ENCODE measurements around the gene PPME1. TPM values are rescaled to one million over a fixed set of nuclear protein-coding genes. Genes with fewer than 3 reads are reported as not detected.

PPME1 gene
- total RNA-seq, 2 experiments from 2014 or later = 28.6 to 28.8 TPM

DNA sequence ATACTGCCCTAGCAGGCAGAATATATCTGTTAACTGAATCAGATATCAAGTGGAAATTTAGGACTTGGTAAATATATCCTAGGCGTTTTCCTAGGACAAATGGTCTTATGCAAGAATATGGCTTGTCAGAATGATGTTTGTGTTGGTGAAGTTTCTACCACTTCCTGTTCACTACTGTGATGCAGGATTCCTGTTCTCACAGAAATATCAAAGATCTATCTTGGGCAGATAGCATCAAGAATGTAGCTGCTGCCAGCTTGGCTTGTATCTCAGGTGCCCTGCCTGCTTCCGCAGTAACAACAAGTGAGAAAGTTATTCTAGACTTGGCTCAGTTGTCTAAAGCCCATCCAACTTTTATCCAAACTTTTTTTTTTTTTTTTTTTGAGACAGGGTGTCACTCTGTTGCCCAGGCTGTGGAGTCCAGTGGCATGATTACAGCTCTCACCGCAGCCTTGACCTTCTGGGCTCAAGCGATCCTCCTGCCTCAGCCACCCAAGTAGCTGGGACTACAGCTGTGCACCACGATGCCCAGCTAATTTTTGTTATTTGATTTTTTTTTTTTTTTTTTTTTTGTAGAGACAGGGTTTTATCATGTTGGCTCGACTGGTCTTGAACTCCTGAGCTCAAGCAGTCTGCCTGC, 61.3 kb downstream of the PPME1 start:
- intact Hi-C loops (cut with micrococcal nuclease; ENCODE audit: unreplicated experiment) = no loop called here
- no TSS peak for BruUV-seq (replicated peaks)
- no peaks in the 10 kb centered on the region for H3K9me2 ChIP-seq (ENCODE audit: insufficient read depth, low read length)
- H4K20me1 ChIP-seq (ENCODE audit: insufficient read depth, low read length) = no peaks in the 10 kb centered on the region
- H3K9me3 ChIP-seq (ENCODE audit: low read length) = no peaks in the 10 kb centered on the region
- no peak for DNase-seq (ENCODE audit: low spot score)
- ChIA-PET POLR2A (interaction anchor here (0.7 to 0.8 kb wide), 2 partner anchors 24 to 97 kb away, joined by 3 read pairs; no protein-coding TSS in a partner anchor), CTCF (ENCODE audit: unreplicated experiment) (no interaction called here)
- TF ChIP-seq, protein P1, sequence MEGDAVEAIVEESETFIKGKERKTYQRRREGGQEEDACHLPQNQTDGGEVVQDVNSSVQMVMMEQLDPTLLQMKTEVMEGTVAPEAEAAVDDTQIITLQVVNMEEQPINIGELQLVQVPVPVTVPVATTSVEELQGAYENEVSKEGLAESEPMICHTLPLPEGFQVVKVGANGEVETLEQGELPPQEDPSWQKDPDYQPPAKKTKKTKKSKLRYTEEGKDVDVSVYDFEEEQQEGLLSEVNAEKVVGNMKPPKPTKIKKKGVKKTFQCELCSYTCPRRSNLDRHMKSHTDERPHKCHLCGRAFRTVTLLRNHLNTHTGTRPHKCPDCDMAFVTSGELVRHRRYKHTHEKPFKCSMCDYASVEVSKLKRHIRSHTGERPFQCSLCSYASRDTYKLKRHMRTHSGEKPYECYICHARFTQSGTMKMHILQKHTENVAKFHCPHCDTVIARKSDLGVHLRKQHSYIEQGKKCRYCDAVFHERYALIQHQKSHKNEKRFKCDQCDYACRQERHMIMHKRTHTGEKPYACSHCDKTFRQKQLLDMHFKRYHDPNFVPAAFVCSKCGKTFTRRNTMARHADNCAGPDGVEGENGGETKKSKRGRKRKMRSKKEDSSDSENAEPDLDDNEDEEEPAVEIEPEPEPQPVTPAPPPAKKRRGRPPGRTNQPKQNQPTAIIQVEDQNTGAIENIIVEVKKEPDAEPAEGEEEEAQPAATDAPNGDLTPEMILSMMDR (conservative IDR thresholded peaks at IDR 0.05; ENCODE audit: low read length) = no peak
- TF ChIP-seq EZH2phosphoT487 (IDR thresholded peaks at IDR 0.05; ENCODE audit: borderline replicate concordance, low read depth, low read length) = no peak
- no peaks in the 10 kb centered on the region for H3K79me2 ChIP-seq (ENCODE audit: insufficient read depth, low read depth, low read length)
- H3K27ac ChIP-seq (ENCODE audit: low read depth, low read length, poor library complexity, severe bottlenecking) = no peak overlapping the region
- no peak overlapping the region for H3K4me2 ChIP-seq (ENCODE audit: low read length)
- H3K4me3 ChIP-seq (ENCODE audit: low read depth, low read length, poor library complexity, severe bottlenecking) = no peak overlapping the region
- no peaks in the 10 kb centered on the region for H3K4me1 ChIP-seq (ENCODE audit: insufficient read depth, low read length, poor library complexity, severe bottlenecking)
- H2AFZ ChIP-seq (ENCODE audit: low read length) = no peak overlapping the region
- H3K36me3 ChIP-seq (ENCODE audit: insufficient read depth, low read length) = peaks cover 47% of the 10 kb centered on the region

DNA sequence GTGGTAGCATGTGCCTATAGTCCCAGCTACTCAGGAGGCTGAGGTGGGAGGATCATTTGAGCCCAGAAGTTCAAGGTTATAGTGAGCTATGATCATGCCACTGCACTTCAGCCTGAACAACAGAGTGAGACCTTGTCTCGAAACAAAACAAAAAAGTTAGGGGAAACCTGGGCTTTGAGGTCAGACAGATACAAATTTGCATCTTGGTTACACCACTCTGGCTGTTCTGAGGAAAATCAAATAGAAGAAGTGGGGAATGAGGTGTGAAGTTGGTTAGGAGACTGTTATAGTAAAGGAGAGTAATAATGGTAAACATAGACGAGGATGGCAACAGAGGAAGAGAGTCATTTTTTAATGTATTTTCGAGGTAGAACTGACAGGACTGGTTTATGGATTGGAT, 62.6 kb downstream of the PPME1 start:
- TF ChIP-seq, protein P1 (conservative IDR thresholded peaks at IDR 0.05; ENCODE audit: low read length) = no peak
- TF ChIP-seq EZH2phosphoT487 (IDR thresholded peaks at IDR 0.05; ENCODE audit: borderline replicate concordance, low read depth, low read length) = no peak
- Histone ChIP-seq H3K4me2 (ENCODE audit: low read length) (no peak overlapping the region), H4K20me1 (ENCODE audit: insufficient read depth, low read length) (no peaks in the 10 kb centered on the region), H3K9me2 (ENCODE audit: insufficient read depth, low read length) (no peaks in the 10 kb centered on the region), H3K36me3 (ENCODE audit: insufficient read depth, low read length) (peaks cover 59% of the 10 kb centered on the region), H3K9me3 (ENCODE audit: low read length) (no peaks in the 10 kb centered on the region), H3K27ac (ENCODE audit: low read depth, low read length, poor library complexity, severe bottlenecking) (no peak overlapping the region), H3K4me3 (ENCODE audit: low read depth, low read length, poor library complexity, severe bottlenecking) (no peak overlapping the region), H2AFZ (ENCODE audit: low read length) (no peak overlapping the region), H3K4me1 (ENCODE audit: insufficient read depth, low read length, poor library complexity, severe bottlenecking) (no peaks in the 10 kb centered on the region), H3K79me2 (ENCODE audit: insufficient read depth, low read depth, low read length) (no peaks in the 10 kb centered on the region)
- intact Hi-C loops (cut with micrococcal nuclease; ENCODE audit: unreplicated experiment) = no loop called here
- POLR2A ChIA-PET = no interaction called here
- DNase-seq (ENCODE audit: low spot score) = no peak
- CTCF ChIA-PET (ENCODE audit: unreplicated experiment) = no interaction called here
- BruUV-seq (replicated peaks) = no TSS peak

DNA sequence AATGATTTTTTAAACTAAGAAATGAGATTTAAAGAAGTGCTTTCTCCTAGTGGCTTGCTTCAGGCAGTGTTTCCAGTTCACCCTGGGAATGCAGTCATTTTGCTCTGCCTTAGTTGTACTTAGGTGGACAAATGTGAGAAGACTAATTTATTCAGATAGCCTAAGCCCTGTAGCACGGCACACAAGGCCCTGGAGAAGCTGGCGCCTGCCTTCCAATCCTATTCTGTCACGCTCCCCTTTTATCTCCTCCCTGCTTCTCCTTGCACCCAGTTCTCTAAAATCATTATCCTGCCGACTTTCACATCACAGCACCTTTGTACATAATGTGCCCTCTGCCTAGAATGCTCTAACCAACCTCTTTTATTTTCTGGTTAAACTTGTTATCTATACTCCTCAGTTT, 64.0 kb downstream of the PPME1 start:
- ChIA-PET POLR2A (no interaction called here), CTCF (ENCODE audit: unreplicated experiment) (no interaction called here)

More for the DNA sequence above, 64.0 kb downstream of the PPME1 start:
- Histone ChIP-seq H4K20me1 (ENCODE audit: insufficient read depth, low read length) (no peaks in the 10 kb centered on the region), H2AFZ (ENCODE audit: low read length) (no peak overlapping the region), H3K36me3 (ENCODE audit: insufficient read depth, low read length) (peaks cover 68% of the 10 kb centered on the region), H3K4me1 (ENCODE audit: insufficient read depth, low read length, poor library complexity, severe bottlenecking) (no peaks in the 10 kb centered on the region), H3K4me3 (ENCODE audit: low read depth, low read length, poor library complexity, severe bottlenecking) (no peak overlapping the region), H3K4me2 (ENCODE audit: low read length) (no peak overlapping the region), H3K27ac (ENCODE audit: low read depth, low read length, poor library complexity, severe bottlenecking) (no peak overlapping the region), H3K9me3 (ENCODE audit: low read length) (no peaks in the 10 kb centered on the region), H3K9me2 (ENCODE audit: insufficient read depth, low read length) (no peaks in the 10 kb centered on the region), H3K79me2 (ENCODE audit: insufficient read depth, low read depth, low read length) (no peaks in the 10 kb centered on the region)
- DNase-seq (ENCODE audit: low spot score) = no peak
- no peak for TF ChIP-seq EZH2phosphoT487 (IDR thresholded peaks at IDR 0.05; ENCODE audit: borderline replicate concordance, low read depth, low read length)
- TF ChIP-seq, protein P1 (conservative IDR thresholded peaks at IDR 0.05; ENCODE audit: low read length) = no peak
- intact Hi-C loops (cut with micrococcal nuclease; ENCODE audit: unreplicated experiment) = no loop called here
- BruUV-seq (replicated peaks) = no TSS peak
